Measurements from ENCODE around the gene GAPDH.

DNA sequence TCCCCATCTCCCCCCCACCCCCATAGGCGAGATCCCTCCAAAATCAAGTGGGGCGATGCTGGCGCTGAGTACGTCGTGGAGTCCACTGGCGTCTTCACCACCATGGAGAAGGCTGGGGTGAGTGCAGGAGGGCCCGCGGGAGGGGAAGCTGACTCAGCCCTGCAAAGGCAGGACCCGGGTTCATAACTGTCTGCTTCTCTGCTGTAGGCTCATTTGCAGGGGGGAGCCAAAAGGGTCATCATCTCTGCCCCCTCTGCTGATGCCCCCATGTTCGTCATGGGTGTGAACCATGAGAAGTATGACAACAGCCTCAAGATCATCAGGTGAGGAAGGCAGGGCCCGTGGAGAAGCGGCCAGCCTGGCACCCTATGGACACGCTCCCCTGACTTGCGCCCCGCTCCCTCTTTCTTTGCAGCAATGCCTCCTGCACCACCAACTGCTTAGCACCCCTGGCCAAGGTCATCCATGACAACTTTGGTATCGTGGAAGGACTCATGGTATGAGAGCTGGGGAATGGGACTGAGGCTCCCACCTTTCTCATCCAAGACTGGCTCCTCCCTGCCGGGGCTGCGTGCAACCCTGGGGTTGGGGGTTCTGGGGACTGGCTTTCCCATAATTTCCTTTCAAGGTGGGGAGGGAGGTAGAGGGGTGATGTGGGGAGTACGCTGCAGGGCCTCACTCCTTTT, 2.7 kb downstream of the GAPDH start:
- TF ChIP-seq, protein P1, sequence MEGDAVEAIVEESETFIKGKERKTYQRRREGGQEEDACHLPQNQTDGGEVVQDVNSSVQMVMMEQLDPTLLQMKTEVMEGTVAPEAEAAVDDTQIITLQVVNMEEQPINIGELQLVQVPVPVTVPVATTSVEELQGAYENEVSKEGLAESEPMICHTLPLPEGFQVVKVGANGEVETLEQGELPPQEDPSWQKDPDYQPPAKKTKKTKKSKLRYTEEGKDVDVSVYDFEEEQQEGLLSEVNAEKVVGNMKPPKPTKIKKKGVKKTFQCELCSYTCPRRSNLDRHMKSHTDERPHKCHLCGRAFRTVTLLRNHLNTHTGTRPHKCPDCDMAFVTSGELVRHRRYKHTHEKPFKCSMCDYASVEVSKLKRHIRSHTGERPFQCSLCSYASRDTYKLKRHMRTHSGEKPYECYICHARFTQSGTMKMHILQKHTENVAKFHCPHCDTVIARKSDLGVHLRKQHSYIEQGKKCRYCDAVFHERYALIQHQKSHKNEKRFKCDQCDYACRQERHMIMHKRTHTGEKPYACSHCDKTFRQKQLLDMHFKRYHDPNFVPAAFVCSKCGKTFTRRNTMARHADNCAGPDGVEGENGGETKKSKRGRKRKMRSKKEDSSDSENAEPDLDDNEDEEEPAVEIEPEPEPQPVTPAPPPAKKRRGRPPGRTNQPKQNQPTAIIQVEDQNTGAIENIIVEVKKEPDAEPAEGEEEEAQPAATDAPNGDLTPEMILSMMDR (conservative IDR thresholded peaks at IDR 0.05 in 1 of 2, IDR thresholded peaks at IDR 0.05 in 1 of 2; ENCODE audit: low read depth in 1 of 2, low read length in 2 of 2): no peak
- no peak for TF ChIP-seq EZH2 (IDR thresholded peaks at IDR 0.05; ENCODE audit: low read length, missing control alignments)

Measured in fibroblast of lung (primary cell).